Neural progenitor cell (in vitro differentiated cells): ENCODE results near the gene ATP1A2. TPM values are rescaled to one million over a fixed set of nuclear protein-coding genes. Genes with fewer than 3 reads are reported as not detected.

Experiments used
- DNase-seq: peaks from one replicate; pipeline ENCODE4 v3.0.0-alpha.2; 2016; ENCODE audit warnings: low spot score
- H2AFZ ChIP-seq: fragments of 200-600 bp; sonication (generic); replicated peaks from 2 replicates; pipeline ENCODE4 v1.6.1; 2016; ENCODE audit warnings: antibody characterized with exemption
- H3F3A ChIP-seq: fragments of 200-600 bp; sonication (generic); 2 replicates; pipeline ENCODE4 v1.6.1; 2016; ENCODE audit warnings: antibody characterized with exemption, low read depth
- H3K27ac ChIP-seq: fragments of 200-600 bp; sonication (generic); 2 replicates; pipeline ENCODE4 v1.5.1; 2016; ENCODE audit warnings: mild to moderate bottlenecking
- H3K27me3 ChIP-seq: fragments of 200-600 bp; sonication (generic); 2 replicates; pipeline ENCODE4 v1.6.1; 2016; ENCODE audit warnings: mild to moderate bottlenecking, moderate library complexity
- H3K36me3 ChIP-seq: fragments of 200-600 bp; sonication (generic); 2 replicates; pipeline ENCODE4 v1.5.1; 2016
- H3K4me1 ChIP-seq: fragments of 200-600 bp; sonication (generic); 2 replicates; pipeline ENCODE4 v1.6.1; 2016; ENCODE audit warnings: mixed run types
- H3K4me2 ChIP-seq: fragments of 200-600 bp; sonication (generic); 2 replicates; pipeline ENCODE4 v1.6.1; 2016
- H3K4me3 ChIP-seq: fragments of 200-600 bp; sonication (generic); 2 replicates; pipeline ENCODE4 v1.5.1; 2016
- H3K79me2 ChIP-seq: fragments of 200-600 bp; sonication (generic); 2 replicates; pipeline ENCODE4 v1.6.1; 2016; ENCODE audit warnings: low read depth
- H3K9ac ChIP-seq: fragments of 200-600 bp; sonication (generic); 2 replicates; pipeline ENCODE4 v1.6.1; 2016
- H3K9me3 ChIP-seq: fragments of 200-600 bp; sonication (generic); 2 replicates; pipeline ENCODE4 v1.5.1; 2016; ENCODE audit warnings: low read depth
- H4K20me1 ChIP-seq: fragments of 200-600 bp; sonication (generic); 2 replicates; pipeline ENCODE4 v1.6.1; 2016; ENCODE audit warnings: low read depth
- H3K27ac Mint-ChIP-seq: 3 replicates; pipeline ENCODE4 v1.8.0; 2021; ENCODE audit warnings: mixed read lengths
- H3K27me3 Mint-ChIP-seq: 2 replicates; pipeline ENCODE4 v1.8.0; 2022; ENCODE audit warnings: low read depth, mild to moderate bottlenecking, inconsistent platforms, moderate library complexity, mixed read lengths; ENCODE audit not compliant: insufficient read depth
- H3K36me3 Mint-ChIP-seq: 3 replicates; pipeline ENCODE4 v1.8.0; 2021; ENCODE audit warnings: mixed read lengths
- H3K4me1 Mint-ChIP-seq: 3 replicates; pipeline ENCODE4 v1.8.0; 2021; ENCODE audit warnings: mixed read lengths
- H3K4me3 Mint-ChIP-seq: 3 replicates; pipeline ENCODE4 v1.8.0; 2021; ENCODE audit warnings: mild to moderate bottlenecking, moderate library complexity, mixed read lengths
- H3K9me3 Mint-ChIP-seq: 3 replicates; pipeline ENCODE4 v1.8.0; 2020; ENCODE audit warnings: mixed read lengths
- CTCF ChIP-seq: fragments of 200-600 bp; sonication (generic); IDR thresholded peaks from 2 replicates; pipeline ENCODE4 v1.5.1; 2017; ENCODE audit warnings: antibody characterized with exemption, mild to moderate bottlenecking
- EZH2 ChIP-seq: fragments of 200-600 bp; sonication (generic); IDR thresholded peaks from 2 replicates; pipeline ENCODE4 v1.6.1; 2017; ENCODE audit warnings: antibody characterized with exemption, mild to moderate bottlenecking, moderate library complexity
- EZH2phosphoT487 ChIP-seq: fragments of 200-600 bp; sonication (generic); IDR thresholded peaks from 2 replicates; pipeline ENCODE4 v1.6.1; 2017; ENCODE audit warnings: antibody characterized with exemption
- total RNA-seq: library from RNA; depleted of rRNA; stranded (reverse); fragments of >200 nt; gene quantifications from 2 replicates; pipeline ENCODE4 v1.2.3, GENCODE V29; 2015; ENCODE audit warnings: low replicate concordance

ATP1A2 gene
- total RNA-seq, 1 donor from 2014 or later, result 88.6 TPM

- no peaks in the 10 kb centered on the region for H3K36me3 ChIP-seq
- no peak for DNase-seq
- H3F3A ChIP-seq, result peaks cover 12% of the 10 kb centered on the region
- TF ChIP-seq EZH2phosphoT487 (no peak), CTCF (no peak), EZH2 (no peak)
- no peak overlapping the region for H3K27ac ChIP-seq
- Mint-ChIP-seq H3K27me3 (no peaks in the 10 kb centered on the region), H3K36me3 (no peaks in the 10 kb centered on the region), H3K9me3 (peaks cover 2% of the 10 kb centered on the region), H3K4me1 (peaks cover 7% of the 10 kb centered on the region), H3K4me3 (no peak overlapping the region), H3K27ac (no peak overlapping the region)
- H3K9ac ChIP-seq, result no peak overlapping the region
- H3K9me3 ChIP-seq, result no peaks in the 10 kb centered on the region
- H4K20me1 ChIP-seq, result no peaks in the 10 kb centered on the region
- no peak overlapping the region for H2AFZ ChIP-seq
- H3K4me1 ChIP-seq, result peaks cover 10% of the 10 kb centered on the region
- no peak overlapping the region for H3K4me2 ChIP-seq
- H3K79me2 ChIP-seq, result no peaks in the 10 kb centered on the region
- H3K27me3 ChIP-seq, result no peaks in the 10 kb centered on the region
- H3K4me3 ChIP-seq, result no peak overlapping the region
These were observed 34.2 kb downstream of the ATP1A2 start for GRCh38 chr1:160149716-160150115.

- no peak within 1 kb of the TSS for H3K9ac ChIP-seq
- no peaks in the 10 kb centered on the region for H3K36me3 ChIP-seq
- no peak within 1 kb of the TSS for H3K4me3 Mint-ChIP-seq
- TF ChIP-seq EZH2phosphoT487 (no peak), CTCF (no peak), EZH2 (no peak)
- no peak within 1 kb of the TSS for H3K4me2 ChIP-seq
- H3K27me3 Mint-ChIP-seq, result peaks cover 2% of the 10 kb centered on the region
- H3K79me2 ChIP-seq, result no peaks in the 10 kb centered on the region
- no peak within 1 kb of the TSS for H3K4me3 ChIP-seq
- H3K9me3 ChIP-seq, result no peaks in the 10 kb centered on the region
- H3K27ac Mint-ChIP-seq, result no peak within 1 kb of the TSS
- H3K27ac ChIP-seq, result no peak within 1 kb of the TSS
- DNase-seq, result no peak
- peaks cover 3% of the 10 kb centered on the region for H3F3A ChIP-seq
- no peaks in the 10 kb centered on the region for H4K20me1 ChIP-seq
- no peak within 1 kb of the TSS for H2AFZ ChIP-seq
- no peaks in the 10 kb centered on the region for H3K4me1 ChIP-seq
- H3K9me3 Mint-ChIP-seq, result no peaks in the 10 kb centered on the region
- H3K27me3 ChIP-seq, result no peaks in the 10 kb centered on the region
- H3K4me1 Mint-ChIP-seq, result peaks cover 6% of the 10 kb centered on the region
- H3K36me3 Mint-ChIP-seq, result no peaks in the 10 kb centered on the region
These were observed 35.7 kb downstream of the ATP1A2 start, which contains the start of gene ATP1A4 for GRCh38 chr1:160151303-160151702. TSS of gene ATP1A4 (plus strand) at chr1:160151603. CDS start at chr1:160152041, 438 bp downstream.

GRCh38 chr1:160154790-160155189 lies 39.2 kb downstream of the ATP1A2 start:
- Mint-ChIP-seq H3K4me1 (peaks cover 6% of the 10 kb centered on the region), H3K36me3 (no peaks in the 10 kb centered on the region), H3K27me3 (peaks cover 4% of the 10 kb centered on the region), H3K9me3 (no peaks in the 10 kb centered on the region), H3K4me3 (no peak overlapping the region), H3K27ac (no peak overlapping the region)
- no peak for DNase-seq
- Histone ChIP-seq H3K4me2 (no peak overlapping the region), H2AFZ (no peak overlapping the region), H3F3A (no peaks in the 10 kb centered on the region), H3K4me3 (no peak overlapping the region), H3K36me3 (no peaks in the 10 kb centered on the region), H3K9me3 (no peaks in the 10 kb centered on the region), H3K27ac (no peak overlapping the region), H3K9ac (no peak overlapping the region), H4K20me1 (no peaks in the 10 kb centered on the region), H3K27me3 (no peaks in the 10 kb centered on the region), H3K79me2 (no peaks in the 10 kb centered on the region), H3K4me1 (no peaks in the 10 kb centered on the region)
- TF ChIP-seq EZH2 (no peak), EZH2phosphoT487 (no peak), CTCF (no peak)
